DOHH2 (cell line): ENCODE measurements around the gene MRTFA.

Experiments used
- CTCF ChIP-seq: fragments of 200-600 bp; sonication (generic); IDR thresholded peaks from one replicate; pipeline ENCODE4 v1.5.1; 2014; ENCODE audit warnings: antibody characterized with exemption, mild to moderate bottlenecking, low read depth, low read length; ENCODE audit not compliant: poor library complexity, severe bottlenecking
- EZH2phosphoT487 ChIP-seq: fragments of 200-600 bp; sonication (generic); IDR thresholded peaks from 2 replicates; pipeline ENCODE4 v1.6.1; 2017; ENCODE audit warnings: borderline replicate concordance, mild to moderate bottlenecking, antibody characterized with exemption, low read length, moderate library complexity, mixed read lengths

GRCh38 chr22:40407021-40407761 lies 229.3 kb downstream of the MRTFA start:
- TF ChIP-seq CTCF (no peak), EZH2phosphoT487 (no peak)
